ENCODE measurements around the gene UBXN10. TPM values are rescaled to one million over a fixed set of nuclear protein-coding genes. Genes with fewer than 3 reads are reported as not detected.

The UBXN10 gene
- total and polyA plus RNA-seq, 4 donors = 0.50 to 2.3 (median 1.1) TPM

DNA sequence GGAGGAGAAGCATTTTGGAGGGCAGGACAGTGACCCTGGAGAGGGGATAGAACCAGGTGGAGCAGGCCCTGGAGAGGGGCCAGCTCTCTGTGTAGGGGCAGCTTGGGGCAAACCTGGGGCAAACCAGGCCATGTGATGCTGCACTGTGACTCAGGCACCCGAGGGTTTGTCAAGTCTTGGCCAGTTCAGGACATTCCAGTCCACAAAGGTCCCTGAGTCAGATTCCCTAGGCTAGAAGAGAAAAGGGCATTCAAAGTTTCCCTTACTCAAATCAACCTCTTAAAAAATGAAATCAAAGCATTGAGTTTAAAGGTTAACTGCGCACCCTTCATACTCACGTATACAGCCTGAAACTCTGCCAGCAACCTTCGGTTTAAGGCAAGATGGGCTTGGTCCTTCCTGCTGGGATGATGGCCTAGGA, 25.6 kb downstream of the UBXN10 start:
- H3K4me1 ChIP-seq (ENCODE audit: control insufficient read depth in 4 of 4, insufficient read depth in 4 of 4, low read length in 3 of 4) = peaks cover 0 to 9% (median 5%) of the 10 kb centered on the region in 4 donors
- no peaks in the 10 kb centered on the region for H3K9me3 ChIP-seq (ENCODE audit: control insufficient read depth in 4 of 4, low read length in 3 of 4)
- no peaks in the 10 kb centered on the region for H3K27me3 ChIP-seq (ENCODE audit: control insufficient read depth in 4 of 4, insufficient read depth in 4 of 4, low read length in 3 of 4)
- H3K4me3 ChIP-seq (ENCODE audit: low read depth in 1 of 3, low read length in 3 of 3) = no peak overlapping the region
- TF ChIP-seq RAD21 (IDR thresholded peaks at IDR 0.05) (no peak), NR2F2 (IDR thresholded peaks at IDR 0.05) (no peak), RXRA (IDR thresholded peaks at IDR 0.05) (no peak), CTCF (IDR thresholded peaks at IDR 0.05; ENCODE audit: low read depth, low read length, missing input control) (no peak), EGR1 (IDR thresholded peaks at IDR 0.05; ENCODE audit: low read depth in 2 of 2) (no peak), SP1 (IDR thresholded peaks at IDR 0.05) (no peak), FOXA2 (IDR thresholded peaks at IDR 0.05) (no peak), HNF4A (conservative IDR thresholded peaks at IDR 0.05) (no peak), ATF3 (IDR thresholded peaks at IDR 0.05) (no peak), GABPA (IDR thresholded peaks at IDR 0.05 in 1 of 2, conservative IDR thresholded peaks at IDR 0.05 in 1 of 2) (no peak), FOXA1 (IDR thresholded peaks at IDR 0.05) (no peak), YY1 (IDR thresholded peaks at IDR 0.05) (no peak), JUND (IDR thresholded peaks at IDR 0.05) (no peak), HNF4G (IDR thresholded peaks at IDR 0.05) (no peak), TAF1 (conservative IDR thresholded peaks at IDR 0.05) (no peak)
- TF ChIP-seq, protein P1, sequence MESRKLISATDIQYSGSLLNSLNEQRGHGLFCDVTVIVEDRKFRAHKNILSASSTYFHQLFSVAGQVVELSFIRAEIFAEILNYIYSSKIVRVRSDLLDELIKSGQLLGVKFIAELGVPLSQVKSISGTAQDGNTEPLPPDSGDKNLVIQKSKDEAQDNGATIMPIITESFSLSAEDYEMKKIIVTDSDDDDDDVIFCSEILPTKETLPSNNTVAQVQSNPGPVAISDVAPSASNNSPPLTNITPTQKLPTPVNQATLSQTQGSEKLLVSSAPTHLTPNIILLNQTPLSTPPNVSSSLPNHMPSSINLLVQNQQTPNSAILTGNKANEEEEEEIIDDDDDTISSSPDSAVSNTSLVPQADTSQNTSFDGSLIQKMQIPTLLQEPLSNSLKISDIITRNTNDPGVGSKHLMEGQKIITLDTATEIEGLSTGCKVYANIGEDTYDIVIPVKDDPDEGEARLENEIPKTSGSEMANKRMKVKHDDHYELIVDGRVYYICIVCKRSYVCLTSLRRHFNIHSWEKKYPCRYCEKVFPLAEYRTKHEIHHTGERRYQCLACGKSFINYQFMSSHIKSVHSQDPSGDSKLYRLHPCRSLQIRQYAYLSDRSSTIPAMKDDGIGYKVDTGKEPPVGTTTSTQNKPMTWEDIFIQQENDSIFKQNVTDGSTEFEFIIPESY (IDR thresholded peaks at IDR 0.05) = no peak
- TF ChIP-seq, protein P2, sequence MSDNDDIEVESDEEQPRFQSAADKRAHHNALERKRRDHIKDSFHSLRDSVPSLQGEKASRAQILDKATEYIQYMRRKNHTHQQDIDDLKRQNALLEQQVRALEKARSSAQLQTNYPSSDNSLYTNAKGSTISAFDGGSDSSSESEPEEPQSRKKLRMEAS (IDR thresholded peaks at IDR 0.05) = no peak
- TF ChIP-seq, protein P3, sequence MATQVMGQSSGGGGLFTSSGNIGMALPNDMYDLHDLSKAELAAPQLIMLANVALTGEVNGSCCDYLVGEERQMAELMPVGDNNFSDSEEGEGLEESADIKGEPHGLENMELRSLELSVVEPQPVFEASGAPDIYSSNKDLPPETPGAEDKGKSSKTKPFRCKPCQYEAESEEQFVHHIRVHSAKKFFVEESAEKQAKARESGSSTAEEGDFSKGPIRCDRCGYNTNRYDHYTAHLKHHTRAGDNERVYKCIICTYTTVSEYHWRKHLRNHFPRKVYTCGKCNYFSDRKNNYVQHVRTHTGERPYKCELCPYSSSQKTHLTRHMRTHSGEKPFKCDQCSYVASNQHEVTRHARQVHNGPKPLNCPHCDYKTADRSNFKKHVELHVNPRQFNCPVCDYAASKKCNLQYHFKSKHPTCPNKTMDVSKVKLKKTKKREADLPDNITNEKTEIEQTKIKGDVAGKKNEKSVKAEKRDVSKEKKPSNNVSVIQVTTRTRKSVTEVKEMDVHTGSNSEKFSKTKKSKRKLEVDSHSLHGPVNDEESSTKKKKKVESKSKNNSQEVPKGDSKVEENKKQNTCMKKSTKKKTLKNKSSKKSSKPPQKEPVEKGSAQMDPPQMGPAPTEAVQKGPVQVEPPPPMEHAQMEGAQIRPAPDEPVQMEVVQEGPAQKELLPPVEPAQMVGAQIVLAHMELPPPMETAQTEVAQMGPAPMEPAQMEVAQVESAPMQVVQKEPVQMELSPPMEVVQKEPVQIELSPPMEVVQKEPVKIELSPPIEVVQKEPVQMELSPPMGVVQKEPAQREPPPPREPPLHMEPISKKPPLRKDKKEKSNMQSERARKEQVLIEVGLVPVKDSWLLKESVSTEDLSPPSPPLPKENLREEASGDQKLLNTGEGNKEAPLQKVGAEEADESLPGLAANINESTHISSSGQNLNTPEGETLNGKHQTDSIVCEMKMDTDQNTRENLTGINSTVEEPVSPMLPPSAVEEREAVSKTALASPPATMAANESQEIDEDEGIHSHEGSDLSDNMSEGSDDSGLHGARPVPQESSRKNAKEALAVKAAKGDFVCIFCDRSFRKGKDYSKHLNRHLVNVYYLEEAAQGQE (IDR thresholded peaks at IDR 0.05) = no peak
- no peaks in the 10 kb centered on the region for H3K36me3 ChIP-seq (ENCODE audit: control insufficient read depth in 4 of 4, insufficient read depth in 3 of 4, low read depth in 1 of 4, low read length in 3 of 4)
- no peak overlapping the region for H3K27ac ChIP-seq (ENCODE audit: low read depth in 1 of 2, low read length in 2 of 2)
- no peak for DNase-seq (ENCODE audit: low spot score)
- WGBS = 64% methylated on average over 4 of the region's 4 CpGs
- H3K9ac ChIP-seq (ENCODE audit: low read depth in 1 of 2, low read length in 2 of 2) = no peak overlapping the region

Data from liver (tissue), 9 donors.